H1 (cell line): ENCODE data around the gene INIP. TPM values are rescaled to one million over a fixed set of nuclear protein-coding genes. Genes with fewer than 3 reads are reported as not detected.

Experiments used
- CTCF ChIA-PET: fragments of 300-600 bp; sonication (Branson Sonifier 250); formaldehyde crosslinking; loops from one replicate; lab custom pipeline; 2021; ENCODE audit not compliant: partially characterized antibody; lab: Charles Lee
- POLR2A ChIA-PET: fragments of 300-600 bp; sonication (Branson Sonifier 250); formaldehyde crosslinking; loops from one replicate; lab custom pipeline; 2021; ENCODE audit warnings: inconsistent platforms; ENCODE audit not compliant: partially characterized antibody; lab: Charles Lee
- DNase-seq, 2 experiments: peaks; one replicate each; pipeline versions ENCODE4 v3.0.0 to v3.0.0-alpha.2; 2010 to 2022; ENCODE audit warnings: low spot score in 2 of 2, low read depth in 1 of 2, mixed read lengths in 1 of 2
- FAIRE-seq: peaks from 2 replicates; lab custom pipeline; 2011; peaks lifted over from hg19 to GRCh38; lab: Jason Lieb, UNC
- H2AFZ ChIP-seq: 2 replicates; pipeline ENCODE4 v1.8.1; 2012; ENCODE audit warnings: low read length, inconsistent platforms
- H2AK5ac ChIP-seq: 2 replicates; pipeline ENCODE4 v1.6.1; 2013; ENCODE audit warnings: low read depth, low read length
- H2BK120ac ChIP-seq: replicated peaks from 2 replicates; pipeline ENCODE3; 2013; ENCODE audit warnings: low read depth, low read length, inconsistent platforms
- H2BK12ac ChIP-seq: 2 replicates; pipeline ENCODE4 v1.6.1; 2013; ENCODE audit warnings: low read depth, low read length
- H2BK15ac ChIP-seq: 2 replicates; pipeline ENCODE4 v1.6.1; 2013; ENCODE audit warnings: low read length
- H2BK20ac ChIP-seq: 2 replicates; pipeline ENCODE4 v1.6.1; 2013; ENCODE audit warnings: low read length
- H2BK5ac ChIP-seq: 2 replicates; pipeline ENCODE4 v1.6.1; 2013; ENCODE audit warnings: low read depth, low read length
- H3K14ac ChIP-seq: 2 replicates; pipeline ENCODE4 v1.6.1; 2013; ENCODE audit warnings: inconsistent platforms; ENCODE audit not compliant: insufficient read length
- H3K18ac ChIP-seq: 2 replicates; pipeline ENCODE4 v1.6.1; 2013; ENCODE audit warnings: low read length; ENCODE audit errors: extremely low read depth
- H3K23ac ChIP-seq: 2 replicates; pipeline ENCODE4 v1.6.1; 2013; ENCODE audit warnings: inconsistent platforms; ENCODE audit not compliant: insufficient read length
- H3K23me2 ChIP-seq: 2 replicates; pipeline ENCODE4 v1.6.1; 2013; ENCODE audit warnings: low read depth, low read length
- H3K27ac ChIP-seq: 2 replicates; pipeline ENCODE4 v1.6.1; 2011; ENCODE audit warnings: low read depth, low read length, inconsistent platforms
- H3K27me3 ChIP-seq, 4 experiments: replicated peaks in 1 of 4; 1 replicate in 1 of 4; 2 replicates in 3 of 4; pipeline versions ENCODE4 v1.6.1 to v1.8.1; 2011 to 2013; ENCODE audit warnings: low read length in 3 of 4, mild to moderate bottlenecking in 3 of 4, inconsistent platforms in 2 of 4, mixed read lengths in 2 of 4, moderate library complexity in 1 of 4; ENCODE audit not compliant: control insufficient read depth in 3 of 4, insufficient read depth in 3 of 4; ENCODE audit errors: extremely low read depth in 1 of 4
- H3K36me3 ChIP-seq, 4 experiments: 2 replicates each; pipeline versions ENCODE4 v1.6.1 to v1.8.1; 2011 to 2013; ENCODE audit warnings: mild to moderate bottlenecking in 4 of 4, low read length in 3 of 4, moderate library complexity in 2 of 4, control low read depth in 1 of 4, inconsistent platforms in 1 of 4; ENCODE audit not compliant: insufficient read depth in 4 of 4, control insufficient read depth in 2 of 4
- H3K4ac ChIP-seq: replicated peaks from 2 replicates; pipeline ENCODE3; 2013; ENCODE audit warnings: low read length, low read depth, mixed read lengths, inconsistent platforms; ENCODE audit not compliant: insufficient read length
- H3K4me1 ChIP-seq, 4 experiments: replicated peaks in 1 of 4; 1 replicate in 1 of 4; 2 replicates in 3 of 4; pipeline versions ENCODE4 v1.6.1 to v1.8.1; 2011 to 2013; ENCODE audit warnings: low read length in 3 of 4, inconsistent platforms in 2 of 4, mixed read lengths in 1 of 4; ENCODE audit not compliant: insufficient read depth in 4 of 4, control insufficient read depth in 3 of 4
- H3K4me2 ChIP-seq, 2 experiments: 2 replicates each; pipeline versions ENCODE4 v1.6.1 to v1.8.1; 2011 to 2013; ENCODE audit warnings: low read depth in 2 of 2, low read length in 2 of 2, control low read depth in 1 of 2, inconsistent platforms in 1 of 2, mild to moderate bottlenecking in 1 of 2; ENCODE audit not compliant: insufficient read depth in 1 of 2
- H3K4me3 ChIP-seq, 4 experiments: fragments of 200-600, 300-600 bp in 1 of 4; sonication (generic), shearing (Covaris generic), sonication (Bioruptor Twin) in 1 of 4; 2 replicates each; pipeline versions ENCODE4 v1.5.1 to v1.8.1; 2011 to 2016; ENCODE audit warnings: low read length in 4 of 4, low read depth in 3 of 4, control low read depth in 2 of 4, inconsistent platforms in 2 of 4, mild to moderate bottlenecking in 2 of 4, mixed read lengths in 1 of 4, moderate library complexity in 1 of 4; ENCODE audit not compliant: insufficient read depth in 2 of 4; ENCODE audit errors: extremely low read depth in 1 of 4
- H3K56ac ChIP-seq: replicated peaks from 2 replicates; pipeline ENCODE3; 2013; ENCODE audit warnings: low read depth, mild to moderate bottlenecking, mixed read lengths, low read length, inconsistent platforms; ENCODE audit not compliant: insufficient read length
- H3K79me1 ChIP-seq: 2 replicates; pipeline ENCODE4 v1.6.1; 2013; ENCODE audit warnings: low read depth, low read length, control low read depth
- H3K79me2 ChIP-seq, 2 experiments: 2 replicates each; pipeline versions ENCODE4 v1.6.1 to v1.8.1; 2012 to 2013; ENCODE audit warnings: low read length in 2 of 2, mild to moderate bottlenecking in 2 of 2, inconsistent platforms in 1 of 2; ENCODE audit not compliant: insufficient read depth in 2 of 2, control insufficient read depth in 1 of 2
- H3K9ac ChIP-seq, 4 experiments: replicated peaks in 1 of 4; 1 replicate in 1 of 4; 2 replicates in 3 of 4; pipeline versions ENCODE4 v1.6.1 to v1.8.1; 2011 to 2013; ENCODE audit warnings: low read depth in 3 of 4, low read length in 3 of 4, control low read depth in 2 of 4, mild to moderate bottlenecking in 2 of 4, moderate library complexity in 2 of 4, inconsistent platforms in 1 of 4; ENCODE audit errors: extremely low read depth in 1 of 4
- H3K9me3 ChIP-seq, 2 experiments: 2 replicates each; pipeline versions ENCODE4 v1.6.1 to v1.8.1; 2012 to 2013; ENCODE audit warnings: mild to moderate bottlenecking in 2 of 2, moderate library complexity in 2 of 2, control low read depth in 1 of 2, inconsistent platforms in 1 of 2, low read depth in 1 of 2, low read length in 1 of 2, mixed read lengths in 1 of 2; ENCODE audit not compliant: insufficient read depth in 2 of 2
- H4K20me1 ChIP-seq, 2 experiments: replicated peaks in 1 of 2; 2 replicates each; pipeline versions ENCODE3 to v1.8.1; 2011 to 2013; ENCODE audit warnings: inconsistent platforms in 2 of 2, low read length in 2 of 2, mild to moderate bottlenecking in 1 of 2; ENCODE audit not compliant: insufficient read depth in 2 of 2, control insufficient read depth in 1 of 2
- H4K5ac ChIP-seq: 2 replicates; pipeline ENCODE4 v1.6.1; 2013; ENCODE audit warnings: low read length, low read depth, mixed read lengths, inconsistent platforms; ENCODE audit not compliant: insufficient read length
- H4K8ac ChIP-seq: 2 replicates; pipeline ENCODE4 v1.8.0; 2013; ENCODE audit warnings: mild to moderate bottlenecking, moderate library complexity, low read length, inconsistent platforms; ENCODE audit not compliant: insufficient read depth; ENCODE audit errors: extremely low read depth
- H4K91ac ChIP-seq: replicated peaks from 2 replicates; pipeline ENCODE3; 2013; ENCODE audit warnings: low read length, mixed read lengths, inconsistent platforms; ENCODE audit not compliant: insufficient read length
- BACH1 ChIP-seq: IDR thresholded peaks from 2 replicates; pipeline ENCODE4 v1.6.1; 2012; ENCODE audit warnings: low read length, improper control_type of control experiment
- BCL11A ChIP-seq, 2 experiments: IDR thresholded peaks; one replicate each; pipeline ENCODE4 v1.6.1; 2011; ENCODE audit warnings: low read depth in 2 of 2, low read length in 2 of 2, mild to moderate bottlenecking in 2 of 2
- NRF1 ChIP-seq: IDR thresholded peaks from 2 replicates; pipeline ENCODE4 v1.6.1; 2011; ENCODE audit warnings: mild to moderate bottlenecking, low read depth, low read length, improper control_type of control experiment
- SP1 ChIP-seq: IDR thresholded peaks from 2 replicates; pipeline ENCODE4 v1.6.1; 2011; ENCODE audit warnings: low read depth, low read length
- WGBS, 2 experiments: shearing (Covaris generic) in 1 of 2; methylation state at CpG; one replicate each; pipeline versions ENCODE4 v1.1.6 to v1.1.7; 2013 to 2015; ENCODE audit warnings: low lambda C conversion rate in 2 of 2, mixed read lengths in 2 of 2, inconsistent platforms in 1 of 2, low coverage in 1 of 2, missing lambda C conversion rate in 1 of 2; ENCODE audit not compliant: insufficient replicate concordance in 2 of 2, insufficient coverage in 1 of 2, insufficient read length in 1 of 2; ENCODE audit errors: extremely low coverage in 1 of 2, missing lambda C conversion rate in 1 of 2; 5-methylcytosine and 5-hydroxymethylcytosine counted together
- polyA plus RNA-seq, 7 experiments: library from polyadenylated mRNA; depleted of rRNA in 3 of 7; stranded (reverse) in 5 of 7; unstranded in 2 of 7; fragments of >200 nt in 5 of 7; fragments of 200-250 nt in 2 of 7; gene quantifications; 1 replicate in 5 of 7; 2 replicates in 1 of 7; 4 replicates in 1 of 7; pipeline versions ENCODE4 v1.2.1 to v1.2.3, GENCODE V29; 2011 to 2013; ENCODE audit warnings: missing spikeins in 2 of 7, mixed read lengths in 2 of 7
- total RNA-seq: library from RNA; stranded (reverse); fragmentation: NEBNext Ultra II Directional; extraction: Animal tissue kit (Norgen Biotek cat#: 25700); gene quantifications from 2 replicates; pipeline ENCODE4 v1.2.1, GENCODE V29; 2021
- TF ChIP-seq, protein P1 (sequence below): IDR thresholded peaks from 2 replicates; pipeline ENCODE4 v1.6.1; 2011; ENCODE audit warnings: low read length, improper control_type of control experiment

The INIP gene
- total and polyA plus RNA-seq, 2 of the 8 experiments (the other 6 are each of a cell fraction or from before 2014, with no cell fraction given), result 10.7 to 18.3 TPM

- DNase-seq, result peak; percentile 25 to 75
- H4K8ac ChIP-seq, result 0 out of 2 replicates have a peak overlapping the region, but pooled peaks have one; percentile 21
- H3K4me3 ChIP-seq, result peak overlapping the region; percentile 41 to 84 (median 58)
- H2AK5ac ChIP-seq, result no peak overlapping the region
- CTCF ChIA-PET, result interaction anchor here (0.9 to 3.2 kb wide), 8 partner anchors 10 to 653 kb away, joined by 3 to 10 read pairs (median 4); no protein-coding TSS in a partner anchor
- no peak overlapping the region for H3K23ac ChIP-seq
- peak overlapping the region; percentile 0 for H4K5ac ChIP-seq
- H2BK20ac ChIP-seq, result no peak overlapping the region
- H2AFZ ChIP-seq, result peak overlapping the region; percentile 93
- 4% methylated on average over 30 of the region's 49 CpGs; no CpG with 5 or more reads in 1 of the 2 experiments for WGBS, 2 experiments
- peak overlapping the region; percentile 4 for H3K4ac ChIP-seq
- H2BK5ac ChIP-seq, result no peak overlapping the region
- peak overlapping the region; percentile 76; the same call in 1 of the 2 replicates for H3K18ac ChIP-seq
- no peaks in the 10 kb centered on the region for H3K36me3 ChIP-seq
- H3K56ac ChIP-seq, result no peak overlapping the region
- no peaks in the 10 kb centered on the region for H3K27me3 ChIP-seq
- no peaks in the 10 kb centered on the region for H3K79me1 ChIP-seq
- H4K91ac ChIP-seq, result no peak overlapping the region
- no peak overlapping the region for H3K27ac ChIP-seq
- H3K4me2 ChIP-seq, result peak overlapping the region; percentile 71 to 96
- POLR2A ChIA-PET, result interaction anchor here (0.9 to 2.1 kb wide), 8 partner anchors 11 to 116 kb away, joined by 3 to 4 read pairs (median 3); partner anchors contain the start of gene INIP
- H3K14ac ChIP-seq, result no peak overlapping the region
- H2BK15ac ChIP-seq, result 0 out of 2 replicates have a peak overlapping the region, but pooled peaks have one; percentile 65
- no peak overlapping the region for H2BK120ac ChIP-seq
- FAIRE-seq, result no peak
- no peaks in the 10 kb centered on the region for H3K9me3 ChIP-seq
- H3K9ac ChIP-seq, result peak overlapping the region; percentile 50 to 66 (median 55)
- H3K4me1 ChIP-seq, result peaks cover 0 to 7% (median 5%) of the 10 kb centered on the region in 4 experiments; a peak in 6 of 7 replicates
- H3K23me2 ChIP-seq, result peaks cover 12% of the 10 kb centered on the region
- no peaks in the 10 kb centered on the region for H4K20me1 ChIP-seq
- H2BK12ac ChIP-seq, result no peak overlapping the region
- peaks cover 0 to 8% of the 10 kb centered on the region in 2 experiments; a peak in 1 of 4 replicates for H3K79me2 ChIP-seq
- TF ChIP-seq NRF1 (no peak), BCL11A (IDR thresholded peaks at IDR 0.05; ENCODE audit: low read depth in 2 of 2, low read length in 2 of 2) (no peak), SP1 (no peak), BACH1 (no peak)
- TF ChIP-seq, protein P1, sequence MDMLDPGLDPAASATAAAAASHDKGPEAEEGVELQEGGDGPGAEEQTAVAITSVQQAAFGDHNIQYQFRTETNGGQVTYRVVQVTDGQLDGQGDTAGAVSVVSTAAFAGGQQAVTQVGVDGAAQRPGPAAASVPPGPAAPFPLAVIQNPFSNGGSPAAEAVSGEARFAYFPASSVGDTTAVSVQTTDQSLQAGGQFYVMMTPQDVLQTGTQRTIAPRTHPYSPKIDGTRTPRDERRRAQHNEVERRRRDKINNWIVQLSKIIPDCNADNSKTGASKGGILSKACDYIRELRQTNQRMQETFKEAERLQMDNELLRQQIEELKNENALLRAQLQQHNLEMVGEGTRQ, result peak; percentile 80
These were observed 33.3 kb upstream of the INIP start for GRCh38 chr9:112751056-112751795.
